ENCODE results near the gene RAB27B.

GRCh38 chr18:54787121-54787520, 41.2 kb upstream of the RAB27B start:
- TF ChIP-seq CTCF (IDR thresholded peaks at IDR 0.05; ENCODE audit: poor library complexity): no peak
- TF ChIP-seq EZH2 (IDR thresholded peaks at IDR 0.05; ENCODE audit: borderline replicate concordance): no peak
- TF ChIP-seq EZH2phosphoT487 (IDR thresholded peaks at IDR 0.05; ENCODE audit: low read depth, severe bottlenecking, unreplicated experiment): no peak
